ENCODE measurements around the gene EFCAB11.

The EFCAB11 gene

DNA sequence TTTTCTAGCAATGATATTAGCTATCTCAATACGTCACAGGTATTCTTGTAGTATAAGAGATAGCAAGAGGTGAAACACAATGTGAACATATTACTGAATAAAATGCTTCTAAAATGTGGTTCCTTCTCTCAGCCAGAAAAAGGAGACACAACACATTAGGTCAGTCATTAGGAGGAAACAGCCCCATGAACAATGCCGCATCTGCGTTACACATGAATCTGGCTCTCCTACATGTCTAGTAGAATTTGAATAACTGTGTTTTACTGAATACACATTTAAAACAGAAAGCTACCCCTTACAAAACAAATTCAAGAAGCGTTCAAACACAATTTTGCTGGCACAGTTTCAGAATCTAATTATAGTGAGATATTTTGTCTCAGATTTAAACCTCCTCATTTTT is 51.6 kb downstream of the EFCAB11 start:
- Histone ChIP-seq H3K4me1 (ENCODE audit: low read length) (no peaks in the 10 kb centered on the region), H3K4me3 (ENCODE audit: low read length) (no peak overlapping the region), H3K79me2 (ENCODE audit: low read length) (no peaks in the 10 kb centered on the region), H3K27me3 (replicated peaks; ENCODE audit: insufficient read depth, low read length) (no peaks in the 10 kb centered on the region), H3K9me3 (replicated peaks; ENCODE audit: insufficient read depth, low read length) (no peaks in the 10 kb centered on the region), H3K9me2 (replicated peaks; ENCODE audit: insufficient read depth, low read length) (no peaks in the 10 kb centered on the region), H3K9ac (ENCODE audit: low read length) (no peak overlapping the region), H3K36me3 (replicated peaks; ENCODE audit: insufficient read depth, low read length) (no peaks in the 10 kb centered on the region), H2AFZ (ENCODE audit: low read length) (no peak overlapping the region), H3F3A (ENCODE audit: insufficient read depth, low read length) (no peaks in the 10 kb centered on the region), H3K4me2 (ENCODE audit: low read depth, low read length) (no peak overlapping the region), H4K20me1 (ENCODE audit: insufficient read depth, low read length) (no peaks in the 10 kb centered on the region), H3K27ac (ENCODE audit: low read length) (no peak overlapping the region)
- no peak for TF ChIP-seq EZH2phosphoT487 (IDR thresholded peaks at IDR 0.05; ENCODE audit: low read length)
- no peak for TF ChIP-seq EZH2 (optimal IDR thresholded peaks at IDR 0.05; ENCODE audit: low read depth, low read length)
- TF ChIP-seq, protein P1, sequence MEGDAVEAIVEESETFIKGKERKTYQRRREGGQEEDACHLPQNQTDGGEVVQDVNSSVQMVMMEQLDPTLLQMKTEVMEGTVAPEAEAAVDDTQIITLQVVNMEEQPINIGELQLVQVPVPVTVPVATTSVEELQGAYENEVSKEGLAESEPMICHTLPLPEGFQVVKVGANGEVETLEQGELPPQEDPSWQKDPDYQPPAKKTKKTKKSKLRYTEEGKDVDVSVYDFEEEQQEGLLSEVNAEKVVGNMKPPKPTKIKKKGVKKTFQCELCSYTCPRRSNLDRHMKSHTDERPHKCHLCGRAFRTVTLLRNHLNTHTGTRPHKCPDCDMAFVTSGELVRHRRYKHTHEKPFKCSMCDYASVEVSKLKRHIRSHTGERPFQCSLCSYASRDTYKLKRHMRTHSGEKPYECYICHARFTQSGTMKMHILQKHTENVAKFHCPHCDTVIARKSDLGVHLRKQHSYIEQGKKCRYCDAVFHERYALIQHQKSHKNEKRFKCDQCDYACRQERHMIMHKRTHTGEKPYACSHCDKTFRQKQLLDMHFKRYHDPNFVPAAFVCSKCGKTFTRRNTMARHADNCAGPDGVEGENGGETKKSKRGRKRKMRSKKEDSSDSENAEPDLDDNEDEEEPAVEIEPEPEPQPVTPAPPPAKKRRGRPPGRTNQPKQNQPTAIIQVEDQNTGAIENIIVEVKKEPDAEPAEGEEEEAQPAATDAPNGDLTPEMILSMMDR (IDR thresholded peaks at IDR 0.05; ENCODE audit: low read length) = no peak
- DNase-seq = no peak

DNA sequence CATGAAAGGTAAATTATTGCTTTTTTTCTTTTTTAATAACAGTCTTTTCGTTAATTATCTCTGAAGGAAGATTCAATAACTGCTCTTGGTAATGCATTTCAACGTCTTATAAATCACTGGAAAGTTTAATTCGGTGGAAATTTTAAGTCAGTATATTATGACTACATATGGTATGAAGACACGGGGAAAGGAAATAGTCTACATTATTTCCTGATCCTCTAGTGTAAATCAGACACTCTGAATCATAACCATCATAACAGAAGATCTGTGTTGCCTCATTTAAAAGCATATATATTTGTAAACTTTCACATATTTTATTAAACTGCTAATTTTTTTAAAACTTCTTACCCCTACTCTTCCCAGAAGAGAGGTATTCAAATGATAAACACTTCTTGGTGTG is 53.7 kb downstream of the EFCAB11 start:
- Histone ChIP-seq H3K36me3 (replicated peaks; ENCODE audit: insufficient read depth, low read length) (no peaks in the 10 kb centered on the region), H3F3A (ENCODE audit: insufficient read depth, low read length) (no peaks in the 10 kb centered on the region), H3K9me2 (replicated peaks; ENCODE audit: insufficient read depth, low read length) (no peaks in the 10 kb centered on the region), H3K4me1 (ENCODE audit: low read length) (no peaks in the 10 kb centered on the region), H3K4me2 (ENCODE audit: low read depth, low read length) (no peak overlapping the region), H3K9me3 (replicated peaks; ENCODE audit: insufficient read depth, low read length) (no peaks in the 10 kb centered on the region), H3K9ac (ENCODE audit: low read length) (no peak overlapping the region), H3K27me3 (replicated peaks; ENCODE audit: insufficient read depth, low read length) (no peaks in the 10 kb centered on the region), H3K27ac (ENCODE audit: low read length) (no peak overlapping the region), H4K20me1 (ENCODE audit: insufficient read depth, low read length) (no peaks in the 10 kb centered on the region), H3K4me3 (ENCODE audit: low read length) (no peak overlapping the region), H2AFZ (ENCODE audit: low read length) (no peak overlapping the region), H3K79me2 (ENCODE audit: low read length) (no peaks in the 10 kb centered on the region)
- DNase-seq = no peak
- TF ChIP-seq, protein P1 (IDR thresholded peaks at IDR 0.05; ENCODE audit: low read length) = no peak
- TF ChIP-seq EZH2phosphoT487 (IDR thresholded peaks at IDR 0.05; ENCODE audit: low read length) = no peak
- TF ChIP-seq EZH2 (optimal IDR thresholded peaks at IDR 0.05; ENCODE audit: low read depth, low read length) = no peak

DNA sequence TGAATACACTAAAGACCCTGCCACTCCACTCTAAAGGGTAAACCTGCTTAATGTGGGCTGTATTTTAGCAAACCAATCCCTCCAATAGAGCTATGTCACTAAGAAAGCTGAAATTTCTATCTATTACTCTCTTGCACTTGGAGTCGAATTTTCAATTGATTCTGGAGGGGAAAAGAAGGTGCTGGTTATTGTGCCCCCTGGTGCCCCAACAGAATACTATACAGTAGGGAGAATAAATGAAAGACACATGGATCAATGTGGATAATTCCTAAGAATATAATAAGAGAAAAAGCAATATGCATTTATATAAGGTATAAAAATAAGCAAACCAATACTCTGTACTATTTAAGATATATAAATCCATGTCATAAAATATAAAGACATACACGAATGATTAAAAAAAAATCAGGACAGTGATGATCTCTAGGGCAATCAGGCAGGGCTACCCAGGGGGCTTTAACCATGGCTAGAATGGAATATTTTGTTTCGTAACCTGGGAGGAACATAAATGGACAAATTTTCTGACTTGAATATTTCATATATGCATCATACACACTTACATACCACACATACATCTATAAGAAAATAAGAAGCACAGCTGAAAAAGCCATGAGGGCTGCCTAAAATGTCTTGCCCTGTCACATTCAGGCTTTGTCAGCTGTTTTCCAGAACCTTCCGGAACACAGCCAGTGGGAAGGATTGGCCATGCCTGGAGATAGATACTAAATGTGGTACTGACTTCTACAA is 54.4 kb downstream of the EFCAB11 start:
- Histone ChIP-seq H3K27ac (ENCODE audit: low read length) (no peak overlapping the region), H3F3A (ENCODE audit: insufficient read depth, low read length) (no peaks in the 10 kb centered on the region), H3K36me3 (replicated peaks; ENCODE audit: insufficient read depth, low read length) (no peaks in the 10 kb centered on the region), H3K9me2 (replicated peaks; ENCODE audit: insufficient read depth, low read length) (no peaks in the 10 kb centered on the region), H4K20me1 (ENCODE audit: insufficient read depth, low read length) (no peaks in the 10 kb centered on the region), H3K9me3 (replicated peaks; ENCODE audit: insufficient read depth, low read length) (no peaks in the 10 kb centered on the region), H3K4me1 (ENCODE audit: low read length) (no peaks in the 10 kb centered on the region), H3K4me2 (ENCODE audit: low read depth, low read length) (no peak overlapping the region), H3K9ac (ENCODE audit: low read length) (no peak overlapping the region), H3K27me3 (replicated peaks; ENCODE audit: insufficient read depth, low read length) (no peaks in the 10 kb centered on the region), H3K4me3 (ENCODE audit: low read length) (no peak overlapping the region), H2AFZ (ENCODE audit: low read length) (no peak overlapping the region), H3K79me2 (ENCODE audit: low read length) (no peaks in the 10 kb centered on the region)
- peak; percentile 11 for DNase-seq
- TF ChIP-seq EZH2 (optimal IDR thresholded peaks at IDR 0.05; ENCODE audit: low read depth, low read length) = no peak
- TF ChIP-seq, protein P1 (IDR thresholded peaks at IDR 0.05; ENCODE audit: low read length) = peak; percentile 47

All from MM.1S (cell line).